Keratinocyte (primary cell): ENCODE results near the gene SHKBP1. TPM values are rescaled to one million over a fixed set of nuclear protein-coding genes. Genes with fewer than 3 reads are reported as not detected.

Experiments
- DNase-seq: peaks from one replicate; pipeline ENCODE4 v3.0.0-alpha.2; 2011; ENCODE audit warnings: low read depth, missing footprints, low spot score
- FAIRE-seq: peaks from 2 replicates; lab custom pipeline; 2011; peaks lifted over from hg19 to GRCh38; lab: Jason Lieb, UNC
- H2AFZ ChIP-seq: 2 replicates; pipeline ENCODE4 v1.6.0; 2012; ENCODE audit warnings: low read length, control low read depth, inconsistent platforms; ENCODE audit not compliant: control insufficient read depth
- H3K27ac ChIP-seq: 2 replicates; pipeline ENCODE4 v1.5.1; 2011; ENCODE audit warnings: low read length; ENCODE audit not compliant: control insufficient read depth, insufficient read depth
- H3K27me3 ChIP-seq: 3 replicates; pipeline ENCODE4 v1.6.0; 2011; ENCODE audit warnings: low read length; ENCODE audit not compliant: control insufficient read depth, insufficient read depth; ENCODE audit errors: extremely low read depth
- H3K36me3 ChIP-seq, 2 experiments: 2 replicates in 1 of 2; 3 replicates in 1 of 2; pipeline ENCODE4 v1.5.1; 2011; ENCODE audit warnings: low read length in 2 of 2, mild to moderate bottlenecking in 1 of 2; ENCODE audit not compliant: control insufficient read depth in 2 of 2, insufficient read depth in 2 of 2; ENCODE audit errors: extremely low read depth in 1 of 2
- H3K4me1 ChIP-seq: 3 replicates; pipeline ENCODE4 v1.5.1; 2011; ENCODE audit warnings: low read length; ENCODE audit not compliant: control insufficient read depth, insufficient read depth; ENCODE audit errors: extremely low read depth
- H3K4me2 ChIP-seq: 3 replicates; pipeline ENCODE4 v1.6.0; 2011; ENCODE audit warnings: low read depth, low read length; ENCODE audit not compliant: control insufficient read depth, insufficient read depth; ENCODE audit errors: extremely low read depth
- H3K4me3 ChIP-seq, 3 experiments: fragments of 200-600 bp in 1 of 3; sonication (generic) in 1 of 3; 2 replicates in 2 of 3; 3 replicates in 1 of 3; pipeline ENCODE4 v1.5.1; 2011 to 2016; ENCODE audit warnings: low read length in 3 of 3, mild to moderate bottlenecking in 3 of 3, control low read depth in 2 of 3, inconsistent platforms in 1 of 3, low read depth in 1 of 3, mixed read lengths in 1 of 3, mixed run types in 1 of 3, moderate library complexity in 1 of 3; ENCODE audit not compliant: control insufficient read depth in 2 of 3, insufficient read depth in 2 of 3; ENCODE audit errors: extremely low read depth in 1 of 3
- H3K79me2 ChIP-seq: 2 replicates; pipeline ENCODE4 v1.6.0; 2012; ENCODE audit warnings: low read length; ENCODE audit not compliant: control insufficient read depth, insufficient read depth
- H3K9ac ChIP-seq: 3 replicates; pipeline ENCODE4 v1.6.0; 2011; ENCODE audit warnings: low read length; ENCODE audit not compliant: control insufficient read depth, insufficient read depth; ENCODE audit errors: extremely low read depth
- H3K9me1 ChIP-seq: 3 replicates; pipeline ENCODE4 v1.6.0; 2011; ENCODE audit warnings: low read length; ENCODE audit not compliant: control insufficient read depth, insufficient read depth; ENCODE audit errors: extremely low read depth
- H3K9me3 ChIP-seq: 2 replicates; pipeline ENCODE4 v1.5.1; 2012; ENCODE audit warnings: low read depth, low read length; ENCODE audit not compliant: control insufficient read depth
- H4K20me1 ChIP-seq: 3 replicates; pipeline ENCODE4 v1.6.0; 2011; ENCODE audit warnings: low read length; ENCODE audit not compliant: control insufficient read depth, insufficient read depth; ENCODE audit errors: extremely low read depth
- EZH2 ChIP-seq: IDR thresholded peaks from one replicate; pipeline ENCODE4 v1.6.1; 2012; ENCODE audit warnings: inconsistent platforms, mild to moderate bottlenecking, low read length, moderate library complexity
- dilution Hi-C: fragments of 300-500 bp; cut with MboI; formaldehyde crosslinking; loops from one replicate; pipeline ENCODE4 v1.7.0; 2020; ENCODE audit warnings: low sequenced_read_pairs; ENCODE audit not compliant: extremely low pct_ligation_motif_present
- polyA plus RNA-seq, 5 experiments: library from polyadenylated mRNA; depleted of rRNA in 3 of 5; stranded (reverse) in 3 of 5; stranded (forward) in 1 of 5; unstranded in 1 of 5; fragments of >200 nt; gene quantifications; 1 replicate in 1 of 5; 2 replicates in 3 of 5; 3 replicates in 1 of 5; pipeline versions ENCODE4 v1.2.1 to v1.2.3, GENCODE V29; 2011 to 2012; ENCODE audit warnings: missing spikeins in 2 of 5, low read depth in 1 of 5, low replicate concordance in 1 of 5
- TF ChIP-seq, protein P1 (sequence below), 3 experiments: IDR thresholded peaks in 1 of 3; conservative IDR thresholded peaks in 1 of 3; optimal IDR thresholded peaks in 1 of 3; 2 replicates in 2 of 3; 3 replicates in 1 of 3; pipeline versions ENCODE3 to v1.5.1; 2011; ENCODE audit warnings: low read length in 3 of 3, mild to moderate bottlenecking in 3 of 3, moderate library complexity in 2 of 3, control low read depth in 1 of 3, inconsistent platforms in 1 of 3; ENCODE audit not compliant: insufficient read depth in 2 of 3; ENCODE audit errors: extremely low read depth in 1 of 3

Gene SHKBP1
- polyA plus RNA-seq, 1 donor (not counting 4 experiments of a cell fraction or from before 2014, with no cell fraction given) = 20.2 TPM

DNA sequence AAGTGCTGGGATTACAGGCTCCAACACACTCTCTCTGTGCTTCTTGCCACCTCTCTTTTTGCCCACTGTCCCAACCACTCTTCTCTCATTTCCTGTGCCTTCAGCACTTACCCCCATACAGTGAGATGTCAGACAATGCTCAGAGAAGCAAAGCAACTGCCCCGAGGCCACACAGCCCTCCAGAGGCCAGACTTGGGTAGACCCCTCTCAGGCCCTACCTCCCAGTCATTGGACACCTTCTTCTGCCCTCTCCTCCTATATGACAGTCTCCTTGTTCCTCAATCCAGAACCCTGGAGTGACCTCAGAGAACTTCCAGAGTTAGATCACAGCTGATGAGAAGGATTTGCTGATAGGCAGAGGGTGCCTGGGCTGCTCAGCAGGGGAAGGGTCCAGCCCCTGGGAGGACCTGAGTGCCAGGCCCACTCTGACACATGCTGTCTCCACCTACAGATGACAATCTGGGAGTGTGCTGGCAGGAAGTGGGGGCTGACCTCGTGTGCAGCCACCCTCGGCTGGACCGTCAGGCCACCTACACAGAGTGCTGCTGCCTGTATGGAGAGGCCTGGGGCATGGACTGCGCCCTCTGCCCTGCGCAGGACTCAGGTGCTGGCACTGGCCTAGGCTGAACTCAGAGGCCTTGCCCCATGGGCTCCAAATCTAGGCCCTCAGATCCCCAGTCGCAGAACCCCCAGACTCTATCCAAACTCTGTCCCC is 48.9 kb downstream of the SHKBP1 start:
- H3K27ac ChIP-seq = no peak overlapping the region
- H3K27me3 ChIP-seq = no peaks in the 10 kb centered on the region
- FAIRE-seq (no peak), DNase-seq (no peak)
- TF ChIP-seq, protein P1, sequence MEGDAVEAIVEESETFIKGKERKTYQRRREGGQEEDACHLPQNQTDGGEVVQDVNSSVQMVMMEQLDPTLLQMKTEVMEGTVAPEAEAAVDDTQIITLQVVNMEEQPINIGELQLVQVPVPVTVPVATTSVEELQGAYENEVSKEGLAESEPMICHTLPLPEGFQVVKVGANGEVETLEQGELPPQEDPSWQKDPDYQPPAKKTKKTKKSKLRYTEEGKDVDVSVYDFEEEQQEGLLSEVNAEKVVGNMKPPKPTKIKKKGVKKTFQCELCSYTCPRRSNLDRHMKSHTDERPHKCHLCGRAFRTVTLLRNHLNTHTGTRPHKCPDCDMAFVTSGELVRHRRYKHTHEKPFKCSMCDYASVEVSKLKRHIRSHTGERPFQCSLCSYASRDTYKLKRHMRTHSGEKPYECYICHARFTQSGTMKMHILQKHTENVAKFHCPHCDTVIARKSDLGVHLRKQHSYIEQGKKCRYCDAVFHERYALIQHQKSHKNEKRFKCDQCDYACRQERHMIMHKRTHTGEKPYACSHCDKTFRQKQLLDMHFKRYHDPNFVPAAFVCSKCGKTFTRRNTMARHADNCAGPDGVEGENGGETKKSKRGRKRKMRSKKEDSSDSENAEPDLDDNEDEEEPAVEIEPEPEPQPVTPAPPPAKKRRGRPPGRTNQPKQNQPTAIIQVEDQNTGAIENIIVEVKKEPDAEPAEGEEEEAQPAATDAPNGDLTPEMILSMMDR (optimal IDR thresholded peaks at IDR 0.05 in 1 of 3, IDR thresholded peaks at IDR 0.05 in 1 of 3, conservative IDR thresholded peaks at IDR 0.05 in 1 of 3; ENCODE audit: extremely low read depth in 1 of 3, insufficient read depth in 2 of 3, low read length in 3 of 3) = no peak
- TF ChIP-seq EZH2 = no peak
- H3K4me1 ChIP-seq = peaks cover 4% of the 10 kb centered on the region
- H3K9me3 ChIP-seq = no peaks in the 10 kb centered on the region
- H3K79me2 ChIP-seq = no peaks in the 10 kb centered on the region
- dilution Hi-C loops = no loop called here
- H3K4me3 ChIP-seq = no peak overlapping the region
- no peaks in the 10 kb centered on the region for H3K9me1 ChIP-seq
- no peak overlapping the region for H3K9ac ChIP-seq
- H2AFZ ChIP-seq = no peak overlapping the region
- peaks cover 33 to 34% of the 10 kb centered on the region in 2 experiments for H3K36me3 ChIP-seq
- H4K20me1 ChIP-seq = no peaks in the 10 kb centered on the region
- H3K4me2 ChIP-seq = no peak overlapping the region

DNA sequence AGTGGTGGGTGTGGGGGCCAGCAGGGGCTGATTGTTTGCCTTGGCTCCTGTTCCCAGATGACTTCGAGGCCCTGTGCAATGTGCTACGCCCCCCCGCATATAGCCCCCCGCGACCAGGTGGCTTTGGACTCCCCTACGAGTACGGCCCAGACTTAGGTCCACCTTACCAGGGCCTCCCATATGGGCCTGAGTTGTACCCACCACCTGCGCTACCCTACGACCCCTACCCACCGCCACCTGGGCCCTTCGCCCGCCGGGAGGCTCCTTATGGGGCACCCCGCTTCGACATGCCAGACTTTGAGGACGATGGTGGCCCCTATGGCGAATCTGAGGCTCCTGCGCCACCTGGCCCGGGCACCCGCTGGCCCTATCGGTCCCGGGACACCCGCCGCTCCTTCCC is 50.2 kb downstream of the SHKBP1 start:
- Histone ChIP-seq H3K79me2 (no peaks in the 10 kb centered on the region), H2AFZ (no peak overlapping the region), H3K9ac (no peak overlapping the region), H3K27ac (no peak overlapping the region), H3K27me3 (no peaks in the 10 kb centered on the region), H3K4me3 (no peak overlapping the region), H3K36me3 (peaks cover 31 to 33% of the 10 kb centered on the region in 2 experiments), H3K4me2 (no peak overlapping the region), H4K20me1 (no peaks in the 10 kb centered on the region), H3K9me3 (no peaks in the 10 kb centered on the region), H3K9me1 (no peaks in the 10 kb centered on the region), H3K4me1 (peaks cover 4% of the 10 kb centered on the region)
- FAIRE-seq (no peak), DNase-seq (no peak)
- dilution Hi-C loops = no loop called here
- TF ChIP-seq, protein P1 (optimal IDR thresholded peaks at IDR 0.05 in 1 of 3, IDR thresholded peaks at IDR 0.05 in 1 of 3, conservative IDR thresholded peaks at IDR 0.05 in 1 of 3; ENCODE audit: extremely low read depth in 1 of 3, insufficient read depth in 2 of 3, low read length in 3 of 3) = no peak
- no peak for TF ChIP-seq EZH2
